ENCODE results near the gene LRRC7. TPM values are rescaled to one million over a fixed set of nuclear protein-coding genes. Genes with fewer than 3 reads are reported as not detected.
"Not testable (repeated sequence)": the region's sequence is repeated elsewhere in the genome, so short reads cannot be mapped to it uniquely, and the experiment has no call there.

Gene LRRC7
- total and polyA plus RNA-seq, 2 of the 13 experiments (the other 11 are each of a cell fraction or from before 2014, with no cell fraction given), result not detected

DNA sequence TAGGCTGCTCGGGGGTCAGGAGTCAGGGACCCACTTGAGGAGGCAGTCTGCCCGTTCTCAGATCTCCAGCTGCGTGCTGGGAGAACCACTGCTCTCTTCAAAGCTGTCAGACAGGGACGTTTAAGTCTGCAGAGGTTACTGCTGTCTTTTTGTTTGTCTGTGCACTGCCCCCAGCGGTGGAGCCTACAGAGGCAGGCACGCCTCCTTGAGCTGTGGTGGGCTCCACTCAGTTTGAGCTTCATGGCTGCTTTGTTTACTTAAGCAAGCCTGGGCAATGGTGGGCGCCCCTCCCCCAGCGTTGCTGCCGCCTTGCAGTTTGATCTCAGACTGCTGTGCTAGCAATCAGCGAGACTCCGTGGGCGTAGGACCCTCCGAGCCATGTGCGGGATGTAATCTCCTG lies 360.5 kb downstream of the LRRC7 start:
- TF ChIP-seq, protein P1, sequence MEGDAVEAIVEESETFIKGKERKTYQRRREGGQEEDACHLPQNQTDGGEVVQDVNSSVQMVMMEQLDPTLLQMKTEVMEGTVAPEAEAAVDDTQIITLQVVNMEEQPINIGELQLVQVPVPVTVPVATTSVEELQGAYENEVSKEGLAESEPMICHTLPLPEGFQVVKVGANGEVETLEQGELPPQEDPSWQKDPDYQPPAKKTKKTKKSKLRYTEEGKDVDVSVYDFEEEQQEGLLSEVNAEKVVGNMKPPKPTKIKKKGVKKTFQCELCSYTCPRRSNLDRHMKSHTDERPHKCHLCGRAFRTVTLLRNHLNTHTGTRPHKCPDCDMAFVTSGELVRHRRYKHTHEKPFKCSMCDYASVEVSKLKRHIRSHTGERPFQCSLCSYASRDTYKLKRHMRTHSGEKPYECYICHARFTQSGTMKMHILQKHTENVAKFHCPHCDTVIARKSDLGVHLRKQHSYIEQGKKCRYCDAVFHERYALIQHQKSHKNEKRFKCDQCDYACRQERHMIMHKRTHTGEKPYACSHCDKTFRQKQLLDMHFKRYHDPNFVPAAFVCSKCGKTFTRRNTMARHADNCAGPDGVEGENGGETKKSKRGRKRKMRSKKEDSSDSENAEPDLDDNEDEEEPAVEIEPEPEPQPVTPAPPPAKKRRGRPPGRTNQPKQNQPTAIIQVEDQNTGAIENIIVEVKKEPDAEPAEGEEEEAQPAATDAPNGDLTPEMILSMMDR (CRISPR knock-in tag; IDR thresholded peaks at IDR 0.05), result 0 out of 2 replicates have a peak, but pooled peaks have one; percentile 7
- H4K20me1 ChIP-seq (ENCODE audit: insufficient read depth, low read length); H3K9ac ChIP-seq (ENCODE audit: insufficient read depth, low read depth, low read length); H3K79me2 ChIP-seq (ENCODE audit: insufficient read depth, low read length); H3K27me3 ChIP-seq (ENCODE audit: control insufficient read depth in 1 of 2, insufficient read depth in 2 of 2, low read length in 2 of 2); in situ Hi-C loops (cut with HindIII; ENCODE audit: extremely low pct_ligation_motif_present, low pct_unique_long_range_greater_than_20kb); H3K9me3 ChIP-seq (ENCODE audit: low read length); DNase-seq (ENCODE audit: low spot score); BruUV-seq (replicated peaks); H2AFZ ChIP-seq (ENCODE audit: low read length); H3K4me2 ChIP-seq (ENCODE audit: low read depth, low read length); ATAC-seq; H3K4me3 ChIP-seq (replicated peaks in 1 of 3; ENCODE audit: insufficient read depth in 1 of 3, low read depth in 2 of 3, low read length in 3 of 3); FAIRE-seq; H3K27ac ChIP-seq (ENCODE audit: extremely low read length, insufficient read depth, low read length); H3K4me1 ChIP-seq (ENCODE audit: insufficient read depth, low read length); intact Hi-C loops (cut with micrococcal nuclease; ENCODE audit: unreplicated experiment); POLR2A ChIA-PET; CTCF ChIA-PET (ENCODE audit: low intra/inter-chr PET ratio, low total read pairs); H3K36me3 ChIP-seq (replicated peaks in 1 of 2; ENCODE audit: control insufficient read depth in 1 of 2, insufficient read depth in 2 of 2, low read length in 2 of 2): not testable (repeated sequence)
- WGBS (ENCODE audit: low lambda C conversion rate), result no CpG with 5 or more reads among the region's 14 CpGs

DNA sequence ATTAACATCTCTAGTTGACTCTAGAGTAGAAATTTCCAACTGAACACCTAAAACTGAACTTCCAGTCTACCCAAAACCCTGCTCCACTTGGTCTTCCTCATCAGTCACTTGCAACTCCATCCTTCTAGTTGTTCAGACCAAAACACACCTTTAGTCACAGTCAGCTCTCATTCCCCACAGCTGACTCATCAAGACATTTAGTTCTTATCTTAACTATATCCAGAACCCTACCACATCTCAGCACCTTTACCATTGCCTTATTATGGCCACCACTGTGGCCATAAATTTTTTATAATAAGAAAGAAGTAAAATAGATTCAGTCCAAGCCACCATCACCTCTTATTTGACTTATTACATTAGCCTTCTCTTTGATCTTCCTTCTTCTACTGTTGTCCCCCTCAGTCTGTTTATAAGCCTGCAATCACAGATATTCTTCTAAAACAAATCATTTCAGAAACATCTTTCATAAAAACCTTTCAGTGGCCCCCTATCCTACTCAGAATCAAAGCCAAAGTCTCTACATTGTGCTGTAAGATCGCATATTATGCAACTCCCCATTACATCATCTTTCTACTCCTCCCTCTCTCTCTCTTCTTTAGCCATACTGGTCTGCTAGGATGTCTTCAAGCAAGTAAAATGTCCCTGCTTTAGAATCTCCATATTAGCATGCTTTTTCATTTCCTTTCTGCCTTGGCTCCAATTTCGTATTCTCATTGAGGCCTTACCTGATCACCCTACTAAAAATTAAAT lies 361.8 kb downstream of the LRRC7 start:
- Histone ChIP-seq H3K27me3 (ENCODE audit: control insufficient read depth in 1 of 2, insufficient read depth in 2 of 2, low read length in 2 of 2) (no peaks in the 10 kb centered on the region), H3K4me2 (ENCODE audit: low read depth, low read length) (no peak overlapping the region), H2AFZ (ENCODE audit: low read length) (no peak overlapping the region), H4K20me1 (ENCODE audit: insufficient read depth, low read length) (no peaks in the 10 kb centered on the region), H3K4me3 (replicated peaks in 1 of 3; ENCODE audit: insufficient read depth in 1 of 3, low read depth in 2 of 3, low read length in 3 of 3) (no peak overlapping the region), H3K9me3 (ENCODE audit: low read length) (no peaks in the 10 kb centered on the region), H3K27ac (ENCODE audit: extremely low read length, insufficient read depth, low read length) (no peak overlapping the region), H3K4me1 (ENCODE audit: insufficient read depth, low read length) (no peaks in the 10 kb centered on the region), H3K36me3 (replicated peaks in 1 of 2; ENCODE audit: control insufficient read depth in 1 of 2, insufficient read depth in 2 of 2, low read length in 2 of 2) (no peaks in the 10 kb centered on the region), H3K79me2 (ENCODE audit: insufficient read depth, low read length) (no peaks in the 10 kb centered on the region), H3K9ac (ENCODE audit: insufficient read depth, low read depth, low read length) (no peak overlapping the region)
- WGBS (ENCODE audit: low lambda C conversion rate), result 3% methylated on average over 2 of the region's 2 CpGs
- DNase-seq (ENCODE audit: low spot score) (no peak), FAIRE-seq (no peak), ATAC-seq (no peak)
- in situ Hi-C loops (cut with HindIII; ENCODE audit: extremely low pct_ligation_motif_present, low pct_unique_long_range_greater_than_20kb), result no loop called here
- ChIA-PET CTCF (ENCODE audit: low intra/inter-chr PET ratio, low total read pairs) (no interaction called here), POLR2A (no interaction called here)
- intact Hi-C loops (cut with micrococcal nuclease; ENCODE audit: unreplicated experiment), result loop anchor here (5.0 kb wide), 1 partner anchor 998 kb away; no protein-coding TSS in a partner anchor
- TF ChIP-seq ATF7 (IDR thresholded peaks at IDR 0.05) (peak; percentile 45; the same call in 1 of the 2 replicates), ATF7 (CRISPR knock-in tag; IDR thresholded peaks at IDR 0.05) (no peak), MEF2D (CRISPR knock-in tag; IDR thresholded peaks at IDR 0.05) (no peak)
- BruUV-seq (replicated peaks), result no TSS peak

Measured in HepG2 (cell line).